H9 (cell line): Measurements from ENCODE around the gene CAVIN1. TPM values are rescaled to one million over a fixed set of nuclear protein-coding genes. Genes with fewer than 3 reads are reported as not detected.

ENCODE experiments used
- DNase-seq: peaks from one replicate; pipeline ENCODE4 v3.0.0-alpha.2; 2017
- H2AFZ ChIP-seq: one replicate; pipeline ENCODE4 v1.6.1; 2013; ENCODE audit warnings: mild to moderate bottlenecking, low read length, control low read depth, moderate library complexity
- H2AK5ac ChIP-seq: 2 replicates; pipeline ENCODE4 v1.6.1; 2013; ENCODE audit warnings: low read length, control low read depth, mixed read lengths; ENCODE audit not compliant: insufficient read length
- H2BK120ac ChIP-seq: one replicate; pipeline ENCODE4 v1.6.1; 2013; ENCODE audit warnings: low read depth, mild to moderate bottlenecking, low read length, control low read depth, inconsistent platforms; ENCODE audit not compliant: poor library complexity, severe bottlenecking
- H2BK12ac ChIP-seq: 2 replicates; pipeline ENCODE4 v1.6.1; 2013; ENCODE audit warnings: low read length, control low read depth, mixed read lengths, low read depth; ENCODE audit not compliant: insufficient read length
- H2BK15ac ChIP-seq: 2 replicates; pipeline ENCODE4 v1.6.1; 2013; ENCODE audit warnings: low read depth, low read length, control low read depth
- H2BK20ac ChIP-seq: one replicate; pipeline ENCODE4 v1.6.1; 2013; ENCODE audit warnings: low read depth, mild to moderate bottlenecking, low read length, control low read depth, inconsistent platforms; ENCODE audit not compliant: poor library complexity, severe bottlenecking
- H2BK5ac ChIP-seq: 2 replicates; pipeline ENCODE4 v1.6.1; 2013; ENCODE audit warnings: low read length, control low read depth, mixed read lengths; ENCODE audit not compliant: insufficient read length
- H3K14ac ChIP-seq: 2 replicates; pipeline ENCODE4 v1.6.1; 2013; ENCODE audit warnings: low read length, control low read depth; ENCODE audit not compliant: insufficient read depth
- H3K18ac ChIP-seq: 2 replicates; pipeline ENCODE4 v1.6.1; 2013; ENCODE audit warnings: low read depth, mild to moderate bottlenecking, mixed read lengths, low read length, control low read depth; ENCODE audit not compliant: insufficient read length
- H3K23ac ChIP-seq: 2 replicates; pipeline ENCODE4 v1.6.1; 2013; ENCODE audit warnings: low read length, control low read depth, mixed read lengths, low read depth; ENCODE audit not compliant: insufficient read length
- H3K23me2 ChIP-seq: 2 replicates; pipeline ENCODE4 v1.6.1; 2013; ENCODE audit warnings: low read depth, mild to moderate bottlenecking, mixed read lengths, low read length, control low read depth; ENCODE audit not compliant: insufficient read length, poor library complexity, severe bottlenecking
- H3K27ac ChIP-seq: 2 replicates; pipeline ENCODE4 v1.5.1; 2013; ENCODE audit warnings: low read length, control low read depth, mixed read lengths, low read depth; ENCODE audit not compliant: insufficient read length
- H3K27me3 ChIP-seq: 2 replicates; pipeline ENCODE4 v1.6.1; 2013; ENCODE audit warnings: low read length, control low read depth, inconsistent platforms; ENCODE audit not compliant: insufficient read depth
- H3K4ac ChIP-seq: 2 replicates; pipeline ENCODE4 v1.6.1; 2013; ENCODE audit warnings: low read depth, mild to moderate bottlenecking, control low read depth, inconsistent platforms, low read length, moderate library complexity
- H3K4me1 ChIP-seq: 2 replicates; pipeline ENCODE4 v1.6.1; 2013; ENCODE audit warnings: low read length, control low read depth, inconsistent platforms; ENCODE audit not compliant: insufficient read depth
- H3K4me2 ChIP-seq: 2 replicates; pipeline ENCODE4 v1.6.1; 2013; ENCODE audit warnings: low read length, control low read depth, mixed read lengths; ENCODE audit not compliant: insufficient read length, insufficient read depth
- H3K56ac ChIP-seq: 2 replicates; pipeline ENCODE4 v1.6.1; 2013; ENCODE audit warnings: low read depth, mild to moderate bottlenecking, mixed read lengths, low read length, control low read depth; ENCODE audit not compliant: insufficient read length
- H3K79me1 ChIP-seq: 2 replicates; pipeline ENCODE4 v1.6.1; 2013; ENCODE audit warnings: low read depth, mild to moderate bottlenecking, moderate library complexity, low read length, control low read depth, inconsistent platforms; ENCODE audit not compliant: insufficient read depth, poor library complexity, severe bottlenecking
- H3K79me2 ChIP-seq: 2 replicates; pipeline ENCODE4 v1.6.1; 2013; ENCODE audit warnings: low read length, control low read depth, inconsistent platforms; ENCODE audit not compliant: insufficient read depth
- H3K9ac ChIP-seq: 2 replicates; pipeline ENCODE4 v1.6.1; 2013; ENCODE audit warnings: low read length, control low read depth, mixed read lengths; ENCODE audit not compliant: insufficient read length; ENCODE audit errors: extremely low read depth
- H3K9me3 ChIP-seq: one replicate; pipeline ENCODE4 v1.6.1; 2013; ENCODE audit warnings: low read depth, low read length, inconsistent platforms; ENCODE audit not compliant: control insufficient read depth
- H3T11ph ChIP-seq: one replicate; pipeline ENCODE4 v1.6.1; 2013; ENCODE audit warnings: mild to moderate bottlenecking, low read length, control low read depth, inconsistent platforms
- H4K20me1 ChIP-seq: one replicate; pipeline ENCODE4 v1.6.1; 2013; ENCODE audit not compliant: control insufficient read depth, insufficient read length, insufficient read depth
- H4K5ac ChIP-seq: 2 replicates; pipeline ENCODE4 v1.6.1; 2013; ENCODE audit warnings: low read depth, mild to moderate bottlenecking, mixed read lengths, low read length, control low read depth; ENCODE audit not compliant: insufficient read length
- H4K8ac ChIP-seq: replicated peaks from 2 replicates; pipeline ENCODE4 v1.6.1; 2013; ENCODE audit warnings: low read length, control low read depth, mixed read lengths, low read depth; ENCODE audit not compliant: insufficient read length
- H4K91ac ChIP-seq: 2 replicates; pipeline ENCODE4 v1.6.1; 2013; ENCODE audit warnings: low read depth, mild to moderate bottlenecking, moderate library complexity, mixed read lengths, low read length, control low read depth; ENCODE audit not compliant: insufficient read length
- H3K27ac Mint-ChIP-seq, 3 experiments: 2 replicates in 2 of 3; 3 replicates in 1 of 3; pipeline ENCODE4 v1.8.0; 2020 to 2021; ENCODE audit warnings: mixed read lengths in 3 of 3, mild to moderate bottlenecking in 1 of 3, moderate library complexity in 1 of 3
- H3K27me3 Mint-ChIP-seq: 2 replicates; pipeline ENCODE4 v1.8.0; 2021; ENCODE audit warnings: low read depth, mild to moderate bottlenecking, moderate library complexity, mixed read lengths
- H3K36me3 Mint-ChIP-seq, 3 experiments: 2 replicates in 2 of 3; 3 replicates in 1 of 3; pipeline ENCODE4 v1.8.0; 2020 to 2021; ENCODE audit warnings: low read depth in 3 of 3, mixed read lengths in 3 of 3; ENCODE audit not compliant: insufficient read depth in 1 of 3
- H3K4me1 Mint-ChIP-seq, 2 experiments: 2 replicates each; pipeline ENCODE4 v1.8.0; 2020; ENCODE audit warnings: mixed read lengths in 2 of 2
- H3K4me3 Mint-ChIP-seq, 2 experiments: 2 replicates in 1 of 2; 3 replicates in 1 of 2; pipeline ENCODE4 v1.8.0; 2020 to 2021; ENCODE audit warnings: mild to moderate bottlenecking in 2 of 2, mixed read lengths in 2 of 2, moderate library complexity in 1 of 2
- H3K9me3 Mint-ChIP-seq, 2 experiments: 2 replicates in 1 of 2; 3 replicates in 1 of 2; pipeline ENCODE4 v1.8.0; 2020; ENCODE audit warnings: mild to moderate bottlenecking in 2 of 2, mixed read lengths in 2 of 2, moderate library complexity in 1 of 2
- CTCF ChIP-seq: fragments of 200-600 bp; sonication (generic); conservative IDR thresholded peaks from 3 replicates; pipeline ENCODE4 v1.8.0; 2021; ENCODE audit warnings: antibody characterized with exemption, mild to moderate bottlenecking
- WGBS: extraction: QIAGEN DNeasy Blood & Tissue Kit; methylation state at CpG from one replicate; pipeline ENCODE4 v1.1.7; 2013; ENCODE audit warnings: missing lambda C conversion rate, low lambda C conversion rate, mixed read lengths; ENCODE audit not compliant: insufficient read length; ENCODE audit errors: extremely low coverage; 5-methylcytosine and 5-hydroxymethylcytosine counted together
- total RNA-seq: library from RNA; stranded (reverse); gene quantifications from 2 replicates; pipeline ENCODE4 v1.2.1, GENCODE V29; 2021

The CAVIN1 gene
- total RNA-seq, 1 experiment from 2014 or later, result 65.2 TPM

GRCh38 chr17:42467889-42468288 is 44.8 kb upstream of the CAVIN1 start:
- Mint-ChIP-seq H3K27me3 (no peaks in the 10 kb centered on the region), H3K9me3 (no peaks in the 10 kb centered on the region), H3K36me3 (peaks cover 7 to 70% (median 58%) of the 10 kb centered on the region in 3 experiments; a peak in 6 of 7 replicates), H3K4me3 (no peak overlapping the region), H3K4me1 (no peaks in the 10 kb centered on the region), H3K27ac (no peak overlapping the region)
- H3K4ac ChIP-seq, result no peak overlapping the region
- no peak overlapping the region for H3K18ac ChIP-seq
- no peaks in the 10 kb centered on the region for H3K23me2 ChIP-seq
- H3K4me2 ChIP-seq, result no peak overlapping the region
- no peaks in the 10 kb centered on the region for H3K27me3 ChIP-seq
- H2AFZ ChIP-seq, result no peak overlapping the region
- TF ChIP-seq CTCF, result no peak
- H3K9me3 ChIP-seq, result no peaks in the 10 kb centered on the region
- H3K23ac ChIP-seq, result no peak overlapping the region
- no peak overlapping the region for H3K56ac ChIP-seq
- H3K9ac ChIP-seq, result no peak overlapping the region
- no peak overlapping the region for H2BK120ac ChIP-seq
- H3T11ph ChIP-seq, result no peak overlapping the region
- H2BK15ac ChIP-seq, result no peak overlapping the region
- no peak overlapping the region for H2BK20ac ChIP-seq
- H3K4me1 ChIP-seq, result no peaks in the 10 kb centered on the region
- H2BK5ac ChIP-seq, result no peak overlapping the region
- H3K14ac ChIP-seq, result no peak overlapping the region
- no peak for DNase-seq
- H2AK5ac ChIP-seq, result no peak overlapping the region
- H4K8ac ChIP-seq, result no peak overlapping the region
- H4K5ac ChIP-seq, result no peak overlapping the region
- no peak overlapping the region for H3K27ac ChIP-seq
- no peaks in the 10 kb centered on the region for H4K20me1 ChIP-seq
- no peak overlapping the region for H2BK12ac ChIP-seq
- H3K79me2 ChIP-seq, result no peaks in the 10 kb centered on the region
- WGBS, result no CpG with 5 or more reads among the region's 5 CpGs
- H3K79me1 ChIP-seq, result no peaks in the 10 kb centered on the region
- no peak overlapping the region for H4K91ac ChIP-seq
